ENCODE measurements around the gene MYL12B.
"Not testable (repeated sequence)": the region's sequence is repeated elsewhere in the genome, so short reads cannot be mapped to it uniquely, and the experiment has no call there.

Gene MYL12B

DNA sequence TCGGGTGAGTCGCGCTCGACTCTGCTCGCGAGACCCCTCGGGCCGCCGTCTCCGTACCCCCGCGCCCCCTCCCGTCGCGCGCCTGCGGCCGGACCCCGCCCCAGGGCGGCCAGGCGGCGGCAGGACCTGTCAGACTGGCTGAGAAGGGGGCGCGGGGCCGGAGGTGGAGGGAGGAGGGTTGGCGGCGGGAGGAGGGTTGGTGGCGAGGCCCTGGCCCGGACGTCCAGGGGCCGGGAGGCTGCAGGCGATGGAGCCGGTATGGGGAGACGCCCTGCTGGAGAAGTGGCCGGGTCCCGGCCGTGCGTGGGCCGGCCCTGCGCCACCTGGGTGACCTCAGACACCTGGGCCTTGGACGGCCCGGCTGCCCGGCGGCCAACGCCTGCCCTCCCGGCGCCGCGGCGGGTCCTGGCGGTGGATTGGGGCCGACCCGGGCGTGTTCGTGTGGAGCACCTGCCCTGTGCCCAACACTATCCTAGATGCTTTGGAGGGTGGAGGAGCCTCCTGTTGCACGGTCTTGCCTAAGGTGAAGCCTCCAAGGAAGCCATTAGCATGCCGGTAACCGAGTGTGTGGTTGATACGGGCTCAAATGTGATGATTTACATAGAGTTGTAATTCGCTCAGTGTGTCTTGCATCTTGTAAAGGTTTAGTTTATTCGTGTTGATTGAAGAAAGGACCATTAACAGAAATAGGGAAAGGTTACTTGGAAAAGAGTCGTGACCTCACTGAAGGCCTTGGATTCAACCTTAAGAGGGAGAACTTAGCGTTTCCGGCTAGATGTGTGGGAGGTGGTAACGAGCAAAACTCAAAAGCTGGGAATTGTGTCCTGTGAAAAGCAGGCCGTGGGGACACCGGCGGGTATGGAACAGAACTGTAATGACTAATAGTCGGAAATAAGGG lies 550 bp downstream of the MYL12B start:
- peak; percentile 68 for DNase-seq (ENCODE audit: low spot score)

DNA sequence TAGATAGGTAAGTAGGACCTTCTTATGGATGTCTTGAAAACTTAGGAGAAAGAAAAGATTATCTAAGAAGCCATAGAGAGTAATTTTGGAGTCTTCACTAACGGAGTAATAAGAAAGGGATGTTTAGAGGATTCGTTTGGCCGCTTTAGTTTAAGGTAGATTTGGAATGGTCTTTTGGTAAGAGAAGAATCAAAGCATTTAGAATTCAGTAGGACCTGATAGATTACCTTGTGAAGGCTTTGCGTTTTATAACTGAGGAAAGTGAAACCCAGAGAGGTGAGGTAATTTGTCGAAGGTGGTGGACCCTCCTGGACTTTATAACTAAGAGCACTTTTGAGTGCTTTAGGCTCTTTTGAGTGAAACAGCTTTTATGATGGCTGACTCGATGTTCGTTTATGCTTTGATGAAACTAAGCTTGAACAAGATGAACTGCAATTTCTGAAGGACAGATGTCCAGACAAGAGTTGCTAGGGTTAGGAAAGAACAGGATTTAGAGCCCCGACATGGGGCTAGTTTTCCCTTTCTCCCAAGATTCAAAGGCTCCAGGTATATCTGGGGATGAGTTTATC lies 1.3 kb downstream of the MYL12B start:
- DNase-seq (ENCODE audit: low spot score): no peak

DNA sequence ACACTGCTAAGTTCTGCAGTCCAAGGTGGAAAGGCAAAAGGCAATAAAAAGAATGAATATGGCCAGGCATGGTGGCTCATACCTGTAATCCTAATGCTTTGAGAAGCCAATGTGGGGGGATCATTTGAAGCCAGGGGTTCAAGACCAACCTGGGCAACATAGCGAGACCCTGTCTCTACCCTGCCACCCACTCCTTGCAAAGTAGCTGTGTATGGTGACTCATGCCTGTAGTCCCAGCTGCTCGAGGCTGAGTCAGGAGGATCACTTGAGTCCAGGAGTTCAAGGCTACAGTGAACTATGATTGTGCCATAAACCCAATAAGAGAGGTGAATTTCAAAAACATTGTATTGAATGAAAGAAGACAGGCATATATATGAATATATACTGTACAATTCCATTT lies 2.4 kb downstream of the MYL12B start:
- DNase-seq (ENCODE audit: low spot score): no peak

GRCh38 chr18:3265564-3266033 lies 3.7 kb downstream of the MYL12B start:
- DNase-seq (ENCODE audit: low spot score): no peak

DNA sequence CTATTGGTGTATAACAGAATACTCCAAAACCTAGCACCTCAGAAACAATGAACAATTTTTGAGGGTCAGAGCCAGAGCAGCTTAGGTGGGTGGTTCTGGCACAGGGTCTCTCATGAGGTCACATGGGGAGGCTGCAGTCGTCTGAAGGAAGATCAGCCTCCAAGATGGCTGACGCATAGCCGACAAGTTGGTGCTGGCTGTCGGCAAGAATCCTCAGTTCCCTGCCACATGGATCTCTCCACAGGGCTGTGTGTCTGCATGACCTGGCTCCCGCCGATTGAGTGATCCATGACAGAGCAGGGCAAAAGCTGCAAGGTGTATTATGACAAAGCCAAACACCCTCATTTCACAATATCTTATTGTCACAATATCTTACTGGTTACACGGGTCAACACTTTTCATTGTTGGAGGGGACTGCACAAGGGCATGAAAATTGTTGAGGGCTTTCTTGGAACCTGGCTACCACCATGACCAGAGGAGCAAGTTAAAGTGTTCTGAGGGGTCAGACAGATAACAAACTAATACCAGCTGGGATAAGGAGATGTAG lies 4.2 kb downstream of the MYL12B start:
- DNase-seq (ENCODE audit: low spot score): no peak

GRCh38 chr18:3268306-3268705 lies 6.4 kb downstream of the MYL12B start:
- DNase-seq (ENCODE audit: low spot score): no peak

DNA sequence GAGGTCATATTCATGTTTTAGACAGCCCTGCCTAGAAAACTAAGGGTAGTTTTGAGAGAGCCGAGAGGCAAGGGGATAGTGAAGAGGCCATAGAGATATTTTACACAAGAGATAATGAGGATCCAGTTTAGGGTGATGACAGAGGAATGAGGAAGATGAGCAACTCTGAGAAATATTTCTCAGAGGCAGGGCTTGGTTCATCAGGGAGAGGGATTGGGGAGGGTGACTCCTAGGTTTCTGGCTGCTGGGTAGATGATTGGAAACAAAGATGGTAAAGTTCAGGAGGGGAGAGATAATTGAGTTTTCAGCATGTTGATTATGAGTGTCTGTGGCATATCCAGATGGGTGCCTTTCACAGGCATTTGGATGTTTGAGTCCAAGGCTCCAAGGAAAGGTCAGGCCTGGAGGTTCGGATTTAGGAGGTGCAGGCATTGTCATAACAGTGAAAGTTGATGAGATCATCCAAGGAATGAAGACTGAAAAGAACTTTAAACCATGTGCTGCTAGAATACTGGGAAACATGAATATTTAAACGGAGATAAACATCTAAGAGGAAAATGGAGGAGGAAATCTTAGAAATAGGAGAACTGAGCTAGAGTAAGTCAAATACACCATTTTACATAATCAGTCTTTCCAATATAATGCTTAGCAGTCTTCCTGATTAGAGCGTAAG lies 7.4 kb downstream of the MYL12B start:
- DNase-seq (ENCODE audit: low spot score): no peak

- no peak for DNase-seq (ENCODE audit: low spot score)
Measured at GRCh38 chr18:3269914-3270299, 8.0 kb downstream of the MYL12B start.

- DNase-seq (ENCODE audit: low spot score): no peak
Measured at GRCh38 chr18:3273042-3273441, 11.1 kb downstream of the MYL12B start.

- not testable (repeated sequence) for DNase-seq (ENCODE audit: low spot score)
Measured at GRCh38 chr18:3277643-3278213, 15.8 kb downstream of the MYL12B start.

DNA sequence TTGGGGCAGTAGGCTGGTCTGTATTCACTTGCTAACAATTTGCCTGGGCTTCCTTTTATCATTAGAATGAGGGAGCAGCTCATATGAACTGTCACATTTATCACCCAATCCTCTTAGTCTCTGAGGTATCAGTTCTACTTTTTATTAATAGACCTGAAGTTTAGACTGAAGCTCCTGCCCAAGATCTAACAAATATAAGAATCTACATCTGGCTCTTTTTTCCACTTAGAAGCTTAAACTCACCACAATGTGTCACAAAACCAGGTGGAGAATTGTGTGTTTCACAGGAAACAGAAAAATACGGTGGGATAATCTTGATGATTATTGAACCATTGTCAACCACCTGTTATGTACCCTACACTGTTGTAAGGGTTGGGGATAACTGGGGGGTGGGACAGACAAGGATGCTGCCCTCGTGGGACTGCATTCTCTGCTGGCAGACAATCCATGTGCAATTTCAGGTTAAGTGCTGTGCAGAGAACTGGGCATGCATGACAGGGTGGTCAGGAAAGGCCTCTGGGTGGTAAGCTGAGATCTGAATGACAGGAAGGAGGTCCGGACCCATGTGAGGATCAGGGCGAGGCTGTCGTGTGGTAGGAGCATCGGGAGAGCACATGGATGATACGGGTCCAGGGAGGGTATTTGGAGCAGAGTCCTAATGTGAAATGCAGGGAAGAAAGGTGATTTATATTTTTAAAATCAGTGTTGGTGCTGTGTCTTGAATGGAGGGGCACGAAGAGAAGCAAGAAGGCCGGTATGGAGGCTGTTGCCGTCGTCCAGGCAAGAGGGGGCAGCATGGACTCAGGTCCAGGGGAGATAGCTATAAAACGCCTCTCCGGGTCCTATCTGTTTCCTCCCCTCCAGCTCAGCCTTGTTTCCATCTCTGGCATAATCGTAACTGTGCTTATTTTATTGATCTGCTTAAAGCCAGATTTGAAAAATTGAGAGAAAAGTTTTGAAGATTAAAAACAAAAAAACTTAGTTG lies 17.6 kb downstream of the MYL12B start:
- DNase-seq (ENCODE audit: low spot score): no peak

DNA sequence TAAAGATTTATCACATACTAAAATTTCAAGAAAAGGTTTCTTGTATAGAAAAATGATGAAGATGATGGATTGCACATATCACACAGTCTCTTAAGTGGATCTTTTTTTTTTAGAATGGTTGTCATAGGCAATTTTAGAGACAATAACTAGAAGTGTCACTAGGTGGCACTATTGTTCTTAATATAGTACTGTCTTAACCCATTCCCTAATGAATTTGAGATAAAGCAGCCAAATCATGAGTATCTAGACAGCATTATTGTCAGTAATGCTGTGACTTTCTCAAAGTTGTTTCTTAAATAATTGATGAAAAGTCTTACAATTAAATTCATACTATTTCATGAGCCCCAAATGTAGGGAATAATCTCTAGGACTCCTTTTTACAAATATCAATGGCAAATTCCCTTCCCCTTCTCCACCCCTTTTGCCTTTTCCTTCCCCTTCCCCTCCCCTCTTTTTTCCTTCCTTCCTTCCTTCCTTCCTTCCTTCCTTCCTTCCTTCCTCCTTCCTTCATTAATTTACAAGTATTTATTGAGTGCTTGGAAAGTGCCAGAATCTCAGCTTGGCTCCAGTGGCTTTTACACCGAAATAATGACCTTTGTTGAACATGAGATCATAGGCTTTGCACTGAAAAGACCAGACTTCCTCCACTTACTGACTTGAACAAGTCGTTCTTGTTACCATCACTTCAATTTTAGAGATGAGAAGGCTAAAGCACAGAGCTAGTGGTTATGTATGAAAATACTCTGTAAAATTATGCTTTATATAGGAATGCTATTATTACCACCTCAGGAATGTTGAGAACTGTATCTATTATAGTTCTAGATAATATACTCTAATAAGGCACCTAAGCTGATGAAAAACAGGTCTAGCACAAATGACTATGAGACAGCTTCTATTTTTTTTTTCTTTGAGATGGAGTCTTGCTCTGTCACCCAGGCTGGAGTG lies 19.8 kb downstream of the MYL12B start:
- no peak for DNase-seq (ENCODE audit: low spot score)

DNA sequence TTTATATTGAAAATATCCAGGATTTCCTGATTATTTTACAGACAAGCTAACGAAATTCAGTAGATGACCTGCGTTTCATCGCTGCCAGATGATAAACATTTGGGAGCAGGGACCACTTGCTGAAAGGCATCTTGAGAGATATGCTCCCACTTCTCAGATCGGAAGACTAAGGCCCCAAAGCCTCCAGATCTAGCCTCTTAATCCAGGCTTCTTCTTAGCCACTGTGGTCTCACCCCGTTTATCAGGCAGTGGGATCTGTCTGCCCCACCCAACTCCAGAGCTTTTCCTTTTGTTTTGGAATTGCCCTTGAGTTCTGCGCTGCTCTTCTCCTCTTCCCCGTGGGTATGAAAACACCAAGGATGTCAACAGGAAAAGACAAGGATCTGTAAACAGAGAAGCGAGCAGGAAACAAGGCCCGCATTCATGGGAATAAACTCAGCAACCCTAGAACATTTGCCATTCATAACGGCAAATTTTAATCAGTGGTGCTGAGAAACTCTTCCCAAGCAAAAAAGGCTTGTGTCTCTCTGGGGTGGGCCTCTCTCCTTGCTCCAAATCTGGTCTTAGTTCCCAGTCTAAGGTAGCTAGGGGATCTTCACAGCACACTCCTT lies 21.4 kb downstream of the MYL12B start:
- DNase-seq (ENCODE audit: low spot score): no peak

GRCh38 chr18:3283908-3284307 lies 22.0 kb downstream of the MYL12B start:
- no peak for DNase-seq (ENCODE audit: low spot score)

DNA sequence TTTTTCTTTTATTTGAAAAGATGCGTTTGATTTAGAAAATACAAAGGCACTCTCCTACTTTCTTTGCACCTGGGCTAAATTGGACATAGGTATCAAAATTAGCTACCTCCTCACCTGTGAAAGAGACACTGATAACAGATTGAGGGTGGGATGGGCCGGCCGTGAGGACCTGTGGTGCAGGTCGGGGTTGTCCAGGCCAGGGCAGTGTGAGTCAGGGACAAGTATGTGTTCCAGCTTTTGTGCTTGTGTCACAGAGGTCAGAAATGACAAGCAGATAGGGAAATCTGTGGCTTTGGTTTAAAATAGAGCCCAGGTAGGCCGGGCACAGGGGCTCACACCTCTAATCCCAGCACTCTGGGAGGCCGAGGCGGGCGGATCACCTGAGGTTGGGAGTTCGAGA lies 22.6 kb downstream of the MYL12B start:
- DNase-seq (ENCODE audit: low spot score): no peak

GRCh38 chr18:3286159-3286558 lies 24.2 kb downstream of the MYL12B start:
- DNase-seq (ENCODE audit: low spot score): no peak

DNA sequence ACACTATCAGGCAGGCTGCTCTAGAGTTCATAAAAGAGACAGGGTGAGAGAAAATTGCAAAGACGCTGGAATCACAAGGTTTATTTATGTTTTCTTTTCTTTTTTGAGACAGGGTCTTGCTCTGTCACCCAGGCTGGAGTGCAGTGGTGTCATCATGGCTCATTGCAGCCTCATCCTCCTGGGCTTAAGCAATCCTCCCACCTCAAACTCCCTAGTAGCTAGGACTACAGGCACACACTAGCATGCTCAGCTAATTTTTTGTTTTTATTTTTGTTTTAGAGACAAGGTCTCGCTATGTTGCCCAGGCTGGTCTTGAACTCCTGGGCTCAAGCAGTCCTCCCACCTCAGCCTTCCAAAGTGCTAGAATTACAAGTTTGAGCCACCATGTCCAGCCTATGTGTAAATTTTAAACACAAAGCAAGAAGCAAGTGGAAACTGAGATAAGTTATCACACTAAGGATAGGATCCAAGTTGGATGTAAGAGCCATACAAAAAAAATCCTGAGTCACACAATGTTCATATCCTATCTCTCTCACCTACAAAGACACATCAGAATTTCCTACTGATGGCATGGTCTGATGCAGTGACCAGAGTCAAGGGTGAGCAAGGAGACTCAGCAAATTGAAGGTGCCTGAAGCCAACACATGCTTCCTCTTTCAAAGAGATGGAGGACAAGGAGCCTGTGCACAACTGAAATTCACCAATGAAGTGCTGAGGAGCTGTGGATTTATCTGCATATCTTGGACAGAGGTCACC lies 31.4 kb downstream of the MYL12B start:
- DNase-seq (ENCODE audit: low spot score): no peak

- DNase-seq (ENCODE audit: low spot score): no peak
Measured at GRCh38 chr18:3294435-3295080, 32.6 kb downstream of the MYL12B start.

Measured in D341Med (cell line).